Measurements from ENCODE around the gene FASN.
A peak's percentile ranks its signal among the peaks of the same experiment; 100 is the strongest.

FASN gene

DNA sequence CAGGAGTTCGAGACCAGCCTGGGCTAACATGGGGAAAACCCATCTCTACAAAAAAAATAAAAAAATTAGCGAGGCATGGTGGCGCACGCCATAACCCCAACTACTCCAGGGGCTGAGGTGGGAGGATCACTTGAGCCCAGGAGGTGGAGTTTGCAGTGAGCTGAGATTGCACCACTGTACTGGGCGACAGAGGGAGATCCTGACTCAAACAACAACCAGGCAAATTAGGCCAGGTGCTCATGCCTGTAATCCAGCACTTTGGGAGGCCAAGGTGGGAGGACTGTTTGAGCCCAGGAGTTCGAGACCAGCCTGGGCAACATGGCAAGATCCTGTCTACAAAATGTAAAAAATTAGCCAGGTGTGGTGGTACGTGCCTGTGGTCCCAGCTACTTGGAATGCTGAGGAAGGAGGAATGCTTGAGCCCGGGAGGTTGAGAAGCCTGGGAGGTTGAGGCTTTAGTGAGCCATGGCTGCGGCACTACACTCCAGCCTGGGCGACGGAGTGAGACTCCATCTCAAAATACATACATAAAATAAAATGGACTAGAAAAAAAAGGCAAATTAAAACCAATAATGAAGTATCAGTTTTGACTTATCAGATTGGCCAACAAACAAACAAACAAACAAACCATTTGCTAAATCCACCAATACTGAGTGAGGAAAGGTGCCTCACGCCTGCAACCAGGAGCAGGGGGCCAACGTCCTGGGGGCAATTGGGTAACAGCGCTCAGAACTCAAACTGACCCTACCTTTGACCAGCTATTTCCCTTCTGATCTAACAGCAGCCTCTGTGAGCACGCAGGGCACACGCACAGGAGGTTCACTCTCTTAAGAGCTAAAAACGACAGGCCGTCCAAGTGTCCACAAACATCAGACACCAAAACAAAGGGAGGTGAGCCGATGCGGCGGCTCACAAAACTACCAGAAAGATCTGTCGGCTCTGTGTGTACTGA lies 19.4 kb upstream of the FASN start:
- no peak for DNase-seq

DNA sequence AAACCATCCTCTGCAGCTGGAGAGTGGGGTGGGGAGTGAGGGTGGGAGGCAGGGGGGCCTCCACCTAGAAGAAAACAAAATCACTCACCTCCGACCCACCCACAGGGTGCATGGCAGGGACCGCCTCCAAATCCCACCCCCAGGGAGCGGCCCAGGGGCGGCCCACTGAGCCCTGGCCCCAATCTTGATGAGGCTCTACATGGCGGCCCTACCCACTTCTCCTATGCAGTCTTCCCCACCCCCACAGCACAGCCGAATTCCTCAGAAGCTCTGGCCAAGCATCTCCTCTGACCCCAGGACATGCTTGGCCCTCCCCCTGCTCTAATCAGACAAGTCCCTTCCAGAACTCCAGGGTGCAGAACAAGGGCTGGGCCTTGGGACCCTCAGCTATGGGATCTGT lies 18.2 kb upstream of the FASN start:
- DNase-seq: no peak

DNA sequence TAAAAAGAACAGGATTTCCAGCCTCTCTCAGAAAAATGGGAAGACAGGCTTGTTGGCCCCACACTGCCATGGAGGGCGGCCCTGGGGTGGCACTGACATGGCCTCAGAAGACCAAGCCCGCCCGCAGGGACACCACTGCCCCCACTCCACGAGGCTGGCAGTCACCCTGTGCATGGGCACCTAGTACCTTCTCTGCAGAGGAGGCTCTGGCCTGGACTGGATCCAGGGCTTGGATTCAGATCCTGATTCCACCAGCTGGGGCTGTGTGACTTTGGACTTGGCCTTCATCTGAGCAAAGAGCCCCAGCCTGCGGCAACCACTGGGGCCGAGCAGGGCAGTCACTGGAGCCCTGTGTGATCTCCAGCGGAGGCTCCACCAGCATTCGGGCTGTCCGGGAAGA lies 16.8 kb upstream of the FASN start:
- DNase-seq: no peak

DNA sequence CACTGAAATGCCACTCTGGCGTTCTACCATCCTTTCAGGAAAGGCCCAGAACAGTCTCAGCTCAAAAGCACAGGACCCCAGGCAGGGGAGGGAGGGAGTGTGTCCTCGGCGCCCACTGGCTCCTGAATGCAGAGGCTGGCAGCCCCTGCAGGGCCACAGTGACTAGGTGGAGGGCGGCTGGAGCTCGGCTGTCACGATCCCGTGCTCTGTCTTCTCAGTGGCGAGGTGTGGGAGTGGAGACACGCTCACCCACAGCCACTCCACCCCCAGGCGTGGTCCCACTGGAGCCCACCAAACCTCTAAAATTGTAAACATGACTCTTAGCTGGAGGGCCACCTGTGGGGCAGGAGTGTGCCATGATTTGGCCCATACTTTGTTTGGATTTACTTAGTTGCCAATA lies 16.4 kb upstream of the FASN start:
- DNase-seq: no peak

DNA sequence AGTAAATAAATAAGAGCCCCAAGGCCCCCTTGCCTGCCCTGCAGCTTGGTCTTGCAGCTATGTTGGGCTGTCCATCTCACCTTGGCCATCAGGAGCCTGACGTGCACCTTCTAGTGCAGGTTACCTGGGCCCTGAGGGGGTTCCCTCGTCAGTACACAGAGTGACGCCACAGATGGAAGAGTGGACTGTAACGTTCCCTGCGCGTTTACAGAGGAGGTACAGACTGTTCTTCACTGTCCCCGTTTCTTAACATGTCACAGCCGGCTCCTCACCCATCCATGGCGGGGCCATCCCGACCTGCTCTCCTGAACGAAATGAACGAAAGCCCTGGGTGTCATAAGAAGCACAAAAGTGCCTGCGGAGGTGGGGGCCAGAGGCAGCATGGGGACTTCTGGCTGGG lies 15.9 kb upstream of the FASN start:
- no peak for DNase-seq

DNA sequence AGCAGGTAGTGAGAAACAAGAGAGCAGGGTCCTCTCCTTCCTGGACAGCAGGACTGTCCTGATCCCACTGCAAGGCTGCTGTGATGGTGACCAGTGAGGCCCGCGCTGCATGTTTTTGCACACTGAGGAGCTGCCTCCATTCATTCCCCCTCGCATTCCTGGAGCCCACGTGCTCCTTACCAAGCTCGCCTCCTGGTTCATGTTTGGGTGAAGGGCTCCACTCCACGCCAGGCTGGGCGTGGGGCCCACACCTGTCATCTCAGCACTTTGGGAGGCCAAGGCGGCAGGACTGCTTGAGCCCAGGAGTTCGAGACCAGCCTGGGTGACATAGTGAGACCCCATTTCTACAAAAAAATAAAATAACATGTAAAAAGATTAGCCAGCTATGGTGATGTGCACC lies 15.4 kb upstream of the FASN start:
- no peak for DNase-seq

DNA sequence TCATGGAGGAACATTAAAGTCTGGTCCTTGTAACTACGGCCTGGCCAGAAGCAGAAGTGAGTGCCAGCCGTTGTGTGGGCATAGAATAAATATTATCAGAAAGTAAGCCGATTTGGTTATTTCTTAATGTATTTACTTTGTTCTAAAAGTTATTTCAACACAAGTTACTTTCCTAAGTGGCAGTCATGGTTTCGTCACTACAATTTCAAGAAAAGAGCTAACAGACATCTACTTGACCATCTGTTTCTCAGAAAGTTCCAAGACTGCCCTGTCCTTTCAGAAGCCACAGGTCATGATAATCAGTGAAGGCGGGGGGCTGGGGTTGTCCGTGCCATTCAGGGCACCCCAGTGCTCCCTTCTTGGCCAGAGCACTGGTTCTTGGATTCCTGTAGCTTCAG lies 14.9 kb upstream of the FASN start:
- DNase-seq: no peak

DNA sequence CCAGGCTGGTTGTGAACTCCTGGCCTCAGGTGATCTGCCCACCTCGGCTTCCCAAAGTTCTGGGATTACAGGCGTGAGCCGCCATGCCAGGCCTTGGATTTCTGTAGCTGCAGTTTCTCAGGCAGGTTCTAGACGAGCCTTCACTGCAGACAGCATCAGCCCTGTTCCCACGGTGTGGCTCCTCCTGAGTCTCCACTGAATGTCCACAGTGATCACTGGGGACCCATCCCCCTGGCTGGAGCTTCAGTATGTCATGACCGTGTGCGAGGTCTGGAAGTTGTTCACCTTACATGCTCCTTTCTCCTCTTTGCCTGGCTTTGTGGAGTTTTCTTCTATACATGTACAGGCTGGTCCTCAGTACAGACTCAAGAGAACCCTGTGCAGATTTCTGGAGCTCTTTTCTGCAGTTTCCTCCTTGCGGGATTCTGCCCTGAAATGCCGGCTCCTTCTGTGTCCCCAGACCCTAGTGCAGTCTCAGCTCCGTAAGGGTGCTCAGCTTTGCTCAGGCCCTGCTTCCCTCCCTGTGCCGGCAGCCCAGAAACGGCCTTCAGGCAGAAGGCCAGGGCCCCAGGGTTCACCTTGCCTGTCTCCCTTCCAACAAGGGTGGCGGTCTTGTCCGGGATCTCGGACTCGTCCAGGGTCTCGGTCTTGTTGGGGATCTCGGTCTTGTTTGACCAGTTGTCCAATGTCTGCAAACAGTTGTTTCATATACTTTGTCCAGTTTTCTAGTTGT lies 14.3 kb upstream of the FASN start:
- no peak for DNase-seq

DNA sequence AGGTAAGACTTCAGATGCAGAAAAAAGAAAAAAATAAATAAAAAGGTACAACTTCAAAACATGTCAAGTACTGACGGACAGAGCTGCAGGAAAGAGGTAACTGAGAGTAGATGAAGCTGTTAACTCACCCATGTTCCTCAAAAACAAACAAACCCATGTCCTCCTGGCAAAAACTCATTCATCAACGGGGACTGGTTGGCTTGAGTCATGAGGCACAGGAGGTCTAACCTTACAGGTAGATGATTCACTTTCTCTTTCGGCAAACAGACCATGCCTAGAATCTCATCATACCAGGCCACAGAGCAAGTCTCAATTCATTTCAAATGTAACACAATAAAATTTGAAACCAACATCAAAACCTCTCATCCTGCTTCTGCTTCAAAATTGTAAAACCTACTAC lies 12.3 kb upstream of the FASN start:
- no peak for DNase-seq

DNA sequence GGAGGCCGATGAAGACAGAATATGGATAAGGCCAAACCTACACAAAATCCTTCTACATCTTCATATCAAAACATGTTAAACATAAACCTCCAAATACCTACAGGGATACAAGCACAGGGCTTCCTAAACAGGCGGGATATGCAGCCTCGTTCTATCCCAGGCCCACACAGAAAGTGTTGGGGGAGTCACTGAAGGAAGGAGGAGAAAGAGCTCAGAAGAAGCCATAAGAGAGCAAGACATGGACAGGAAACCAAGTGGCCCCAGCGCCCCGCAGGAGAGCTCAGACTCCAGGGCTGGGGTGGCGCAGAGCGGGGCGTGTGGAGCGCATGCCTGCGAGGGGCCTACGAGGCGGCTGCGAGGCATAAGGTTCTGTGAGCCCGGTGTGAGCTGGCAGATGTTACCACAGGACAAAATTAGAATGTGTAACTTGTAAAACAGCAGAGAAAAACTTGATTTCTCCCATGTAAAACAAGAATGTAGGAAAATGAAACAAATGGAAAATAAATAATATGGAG lies 11.0 kb upstream of the FASN start:
- DNase-seq: no peak

DNA sequence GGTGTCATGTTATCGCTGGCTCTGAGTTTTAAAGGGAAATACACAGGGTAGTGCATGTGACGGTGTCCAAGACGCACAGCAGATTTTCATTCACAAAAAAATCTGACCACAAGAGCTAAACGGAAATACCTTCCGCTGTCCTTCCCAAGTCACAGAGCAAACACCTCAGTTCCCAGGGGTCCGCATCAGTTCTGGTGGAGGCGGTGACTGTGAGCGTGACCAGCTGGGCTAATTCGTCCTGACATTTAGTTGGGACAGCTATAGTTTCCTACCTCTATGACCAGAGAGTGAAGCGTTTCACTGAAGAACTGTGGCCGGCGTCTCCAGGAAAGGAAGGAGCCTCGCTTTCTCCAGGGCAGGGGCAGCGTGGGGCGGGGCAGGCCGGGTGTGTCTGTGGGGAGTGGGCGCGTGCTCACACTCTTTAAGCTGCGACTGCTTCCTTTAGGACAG lies 10.5 kb upstream of the FASN start:
- no peak for DNase-seq

DNA sequence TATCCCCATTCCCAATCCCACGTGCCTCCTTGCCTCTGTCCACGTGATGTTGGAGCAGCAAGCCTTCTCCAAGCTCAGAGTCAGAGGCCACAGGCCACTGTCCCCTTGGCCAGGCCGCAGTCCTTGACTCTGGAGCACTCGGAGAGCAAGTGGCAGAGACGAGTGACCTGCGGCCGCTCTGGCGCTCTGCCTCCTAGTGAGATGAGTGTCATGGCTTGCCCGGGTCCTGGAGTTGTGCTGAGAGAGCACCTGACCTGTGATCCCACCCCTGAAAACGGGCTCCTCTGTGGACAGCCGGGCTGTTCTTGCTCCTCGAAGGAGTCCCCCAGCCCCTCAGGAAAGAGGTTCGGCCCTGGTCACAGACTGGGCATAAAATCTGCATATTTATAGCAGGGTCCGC lies 10.0 kb upstream of the FASN start:
- no peak for DNase-seq

DNA sequence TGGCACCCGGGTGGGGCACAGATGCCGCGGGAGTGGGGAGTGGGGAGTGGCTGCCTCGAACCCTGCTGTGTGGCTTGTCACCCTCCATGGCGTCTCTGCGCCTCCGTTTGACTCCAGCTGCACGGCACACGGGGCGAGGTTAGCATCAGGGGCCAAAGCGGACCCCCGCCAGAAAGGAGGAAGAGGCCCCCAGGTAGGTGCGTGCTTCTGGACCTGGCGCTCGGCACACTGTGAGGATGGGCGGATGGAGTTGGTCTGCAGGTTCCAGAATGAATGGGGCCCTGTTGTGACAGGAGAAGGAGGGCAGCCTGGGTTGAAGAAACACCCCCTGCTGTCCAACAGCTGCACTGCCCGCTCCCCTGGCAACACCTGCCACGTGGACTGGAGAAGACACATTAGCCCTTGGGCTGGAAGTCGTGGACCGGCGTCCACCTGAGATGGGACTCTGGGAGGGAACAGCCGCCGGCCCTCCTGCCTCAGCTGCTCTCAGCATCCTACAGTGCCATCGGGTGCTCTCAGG lies 9.4 kb upstream of the FASN start:
- peak; percentile 8 for DNase-seq

DNA sequence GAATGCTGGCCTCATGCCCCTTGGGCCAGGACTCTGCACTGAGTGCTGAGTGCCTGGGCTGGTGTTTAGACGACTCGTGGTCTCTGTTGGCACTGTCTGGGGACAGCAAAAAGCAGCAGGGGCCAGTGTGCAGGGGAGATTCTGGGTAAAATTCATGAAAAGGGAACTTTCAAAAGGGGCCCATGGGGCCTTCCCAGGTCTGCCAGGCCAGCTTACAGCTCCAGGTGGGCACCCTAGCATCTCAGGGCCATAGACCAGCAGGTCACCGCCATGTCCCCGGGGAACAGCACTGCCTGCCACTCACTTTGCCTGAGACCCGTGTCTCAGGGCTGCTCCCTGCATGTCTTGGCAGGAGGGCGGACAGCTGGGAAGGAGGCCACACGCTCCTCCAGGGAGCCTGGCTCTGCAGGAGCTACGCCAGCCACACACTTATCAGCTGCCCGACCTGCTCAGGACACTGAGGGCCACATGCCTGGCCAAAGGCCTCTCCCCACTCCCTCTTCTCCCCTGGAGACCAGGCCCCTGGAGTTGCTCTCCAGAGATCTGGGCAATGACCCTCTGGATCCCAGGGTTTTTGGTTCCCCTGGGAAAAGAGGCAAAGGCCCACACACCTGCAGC lies 8.8 kb upstream of the FASN start:
- DNase-seq: no peak

DNA sequence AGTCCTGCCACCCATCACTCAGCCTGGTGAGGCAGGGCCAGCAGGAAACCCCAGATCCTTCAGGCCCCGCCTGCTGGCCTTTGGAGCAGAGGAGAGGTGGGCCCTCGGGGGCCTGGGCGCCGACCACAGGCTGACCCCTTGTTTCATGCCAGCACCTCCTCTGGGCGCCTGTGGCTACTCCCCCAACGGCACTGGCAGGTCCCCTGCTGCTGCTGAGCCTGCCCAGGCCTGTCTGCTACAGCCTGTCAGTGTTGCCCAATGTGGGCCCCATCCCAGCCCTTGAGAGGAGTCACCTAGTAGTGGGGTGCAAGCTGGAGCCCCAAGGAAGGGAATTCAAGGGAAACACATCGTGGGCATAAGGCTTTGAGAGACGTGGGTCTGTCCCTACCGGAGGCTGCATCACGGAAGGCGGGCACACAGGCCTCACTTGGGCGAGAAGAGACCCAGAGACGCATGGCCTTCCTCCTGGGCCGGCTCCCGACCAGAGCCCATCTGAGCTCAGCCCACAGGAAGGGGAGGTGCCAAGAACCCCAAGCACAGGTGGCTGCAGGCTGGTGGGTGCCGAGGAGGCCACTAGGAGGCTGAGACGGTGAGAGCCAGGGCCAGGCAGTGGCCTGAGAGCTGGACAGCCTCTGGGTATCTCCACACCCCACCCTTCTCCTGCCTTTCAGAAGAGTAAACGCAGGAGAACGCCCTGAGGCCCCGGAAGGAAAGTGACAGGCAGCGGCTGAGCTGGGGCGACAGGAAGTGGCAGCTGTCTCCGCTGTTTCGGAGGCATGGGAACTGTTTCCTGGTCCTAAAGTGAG lies 8.0 kb upstream of the FASN start:
- DNase-seq: peak; percentile 33

DNA sequence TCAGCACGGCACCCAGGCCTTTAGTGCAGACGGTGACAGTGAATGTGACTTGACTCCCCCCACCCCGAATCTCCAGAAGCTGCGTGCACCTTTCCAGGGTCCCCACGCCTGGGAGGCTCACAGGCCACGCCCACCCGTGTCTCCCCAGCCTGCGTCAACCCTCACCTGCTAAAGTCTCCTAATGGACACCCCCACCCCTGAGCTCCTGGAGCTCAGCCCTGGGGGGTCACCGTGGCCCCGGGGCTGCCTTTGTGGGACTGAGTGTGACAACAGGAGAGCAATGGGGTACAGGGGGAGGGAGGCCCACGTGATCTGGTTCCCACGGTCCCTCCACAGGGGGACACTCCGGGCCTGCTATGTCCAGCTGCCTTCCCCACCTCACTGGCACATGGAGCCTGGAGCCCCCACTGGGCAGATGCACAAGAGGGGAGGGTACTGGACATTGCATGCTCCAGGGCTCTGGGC lies 7.4 kb upstream of the FASN start:
- DNase-seq: no peak

DNA sequence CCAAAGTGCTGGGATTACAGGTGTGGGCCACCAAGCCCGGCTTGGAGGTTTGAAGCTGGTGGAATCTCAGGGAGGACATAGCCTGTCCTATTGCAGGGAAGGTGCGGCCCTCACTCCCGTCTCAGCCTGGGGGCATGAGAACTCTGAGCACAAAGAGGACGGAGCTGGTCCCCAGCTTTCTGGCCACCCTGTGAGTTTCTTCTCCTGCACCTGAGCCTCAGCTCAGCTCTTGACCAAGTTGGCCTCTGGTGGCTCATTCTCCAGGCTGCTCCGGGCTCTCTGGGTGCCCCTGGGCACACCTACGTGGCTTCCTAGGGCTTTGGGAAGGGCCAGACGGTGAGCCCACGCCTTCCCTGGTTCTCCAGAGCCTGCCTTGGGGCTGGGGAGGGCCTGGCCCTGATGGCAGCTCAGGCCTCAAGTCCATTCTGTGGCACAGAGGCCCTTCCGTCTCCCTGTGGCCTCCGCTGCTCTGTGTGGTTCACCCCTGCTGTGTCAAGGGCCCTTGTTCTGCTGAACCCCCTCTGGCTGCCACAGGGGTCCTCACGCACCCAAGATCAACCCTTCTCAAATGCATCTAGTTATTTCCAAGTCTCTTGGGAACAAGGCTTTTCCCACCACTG lies 6.9 kb upstream of the FASN start:
- DNase-seq: no peak

DNA sequence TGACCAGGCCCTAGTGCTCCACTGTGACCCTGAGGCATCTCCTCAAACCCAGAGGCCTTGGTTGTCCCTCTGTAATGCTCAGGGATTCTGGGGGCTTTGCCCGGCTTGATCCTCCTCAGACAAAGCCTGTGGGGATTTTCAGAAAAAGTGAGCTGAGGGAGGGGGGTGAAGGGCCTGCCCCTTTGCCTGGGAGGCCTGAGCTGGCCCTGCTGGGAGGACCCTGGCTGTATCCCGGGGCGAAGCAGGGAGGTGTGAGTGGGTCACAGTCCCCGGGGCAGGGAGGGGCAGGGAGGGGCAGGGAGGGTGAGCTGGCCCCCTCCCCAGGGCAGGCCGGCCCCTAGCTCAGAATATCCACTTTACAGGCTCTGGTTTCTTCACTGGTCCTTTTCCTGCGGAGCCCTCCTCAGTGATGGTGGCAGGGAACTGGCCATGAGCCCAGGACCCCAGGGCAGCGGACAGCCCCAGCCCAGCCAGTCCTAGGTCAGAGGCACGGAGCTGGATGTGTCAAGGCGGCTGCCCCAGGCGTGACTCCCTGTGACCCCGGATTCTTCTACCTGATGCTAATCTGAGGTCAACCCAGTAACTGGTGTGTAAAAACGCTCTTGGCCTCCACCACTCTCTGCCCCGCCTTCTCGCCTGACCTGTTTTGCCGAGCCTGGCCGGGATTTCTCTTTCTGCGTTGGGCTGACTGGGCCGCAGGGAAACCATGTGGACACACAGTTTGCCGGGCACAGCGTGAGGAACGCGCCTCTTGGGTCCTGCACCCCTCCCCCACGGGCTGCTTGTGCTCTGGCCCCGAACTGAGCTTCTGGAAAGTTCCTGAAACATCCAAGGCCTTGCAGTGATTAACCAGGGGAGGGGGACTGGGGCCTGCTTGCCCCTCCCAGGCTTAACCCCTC lies 5.8 kb upstream of the FASN start:
- DNase-seq: no peak

DNA sequence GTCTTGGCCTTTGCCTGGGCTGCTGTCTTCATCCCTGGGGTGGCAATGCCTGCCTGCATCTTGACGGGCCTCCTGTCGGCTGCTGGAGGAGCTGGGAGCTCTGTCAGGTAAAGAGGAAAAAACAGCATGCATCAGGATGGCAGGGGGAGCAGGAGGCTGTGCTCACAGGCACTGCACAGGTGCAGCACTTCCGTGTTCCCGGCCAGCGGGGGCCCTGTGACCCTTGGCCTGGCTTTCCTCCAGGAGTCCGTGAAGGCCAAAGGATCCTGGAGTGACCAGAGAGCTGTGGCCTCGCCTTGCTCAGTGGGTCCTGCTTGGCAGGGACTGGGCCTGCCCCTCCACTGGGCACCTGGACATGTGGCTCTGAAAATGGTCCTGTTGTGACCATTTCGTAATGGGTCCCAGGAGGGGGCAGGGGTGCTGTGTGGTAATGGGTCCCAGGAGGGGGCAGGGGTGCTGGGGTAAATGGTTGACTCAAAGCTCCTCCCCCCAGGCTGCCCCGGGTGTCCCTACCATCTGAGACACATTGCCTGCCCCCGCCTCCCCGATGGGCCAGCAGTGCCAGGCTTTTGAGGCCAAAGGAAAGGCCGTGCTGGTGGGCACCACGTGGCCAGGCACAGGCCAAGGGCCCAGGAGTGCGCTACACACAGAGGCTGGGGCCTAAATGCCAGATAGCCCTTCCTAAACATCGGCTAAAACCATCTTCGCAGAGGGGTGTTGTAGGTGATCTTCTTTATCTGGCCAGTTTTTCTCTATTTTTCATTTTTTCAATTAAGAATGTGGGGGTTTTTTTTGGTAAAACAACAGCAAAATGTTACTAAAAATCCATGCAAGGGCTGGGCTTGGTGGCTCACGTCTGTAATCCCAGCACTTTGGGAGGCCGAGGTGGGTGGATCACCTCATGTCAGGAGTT lies 4.0 kb upstream of the FASN start:
- no peak for DNase-seq

Measured in fibroblast of skin of scalp (primary cell).